HG02973 (cell line): Measurements from ENCODE around the gene UTP15.

Source experiments
- ATAC-seq: cut with Tn5 transposase; IDR thresholded peaks from one replicate; pipeline ENCODE4 v1.9.1; 2021; ENCODE audit warnings: moderate library complexity; ENCODE audit not compliant: unreplicated experiment

Gene UTP15

DNA sequence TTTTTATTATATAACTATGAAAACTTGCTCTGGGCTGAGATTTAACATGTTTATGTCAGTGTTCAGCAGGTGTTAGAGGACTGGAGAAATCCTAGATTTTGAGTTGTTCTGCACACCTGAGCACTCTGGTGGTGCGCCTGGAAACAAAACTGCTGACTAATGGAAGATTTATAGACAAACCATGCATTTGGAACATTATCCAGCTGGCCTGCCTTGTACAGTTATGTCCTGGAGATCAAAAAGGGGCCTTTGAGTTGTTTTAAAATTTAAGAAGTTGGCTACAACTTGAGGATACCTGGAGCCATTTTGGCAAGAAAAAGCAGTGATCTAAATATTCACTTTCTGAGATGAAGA is 54.8 kb downstream of the UTP15 start:
- no peak for ATAC-seq

GRCh38 chr5:73623060-73623459 is 57.5 kb downstream of the UTP15 start:
- no peak for ATAC-seq

- ATAC-seq, result no peak
Measured at GRCh38 chr5:73623901-73624404, 58.4 kb downstream of the UTP15 start.

DNA sequence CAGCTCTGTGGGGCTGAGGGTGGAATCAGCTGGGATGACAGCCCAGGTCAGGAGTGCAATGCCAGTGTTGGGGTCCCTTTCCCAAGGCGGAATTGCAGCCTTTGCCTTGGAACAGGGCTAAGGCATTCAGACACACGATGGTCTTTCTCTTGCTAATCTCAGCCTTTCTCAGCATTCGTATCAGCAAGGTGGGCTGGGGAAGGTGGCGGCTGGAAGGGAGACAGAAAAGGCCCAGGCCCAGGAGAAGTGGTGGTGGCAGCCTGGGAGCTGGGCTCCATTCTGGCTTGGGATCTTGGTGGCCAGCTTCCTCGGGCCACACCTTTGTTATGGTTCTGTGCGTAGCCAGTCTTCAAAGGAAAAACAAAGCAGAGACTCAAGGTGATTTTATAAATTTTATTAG is 59.3 kb downstream of the UTP15 start:
- ATAC-seq, result no peak

DNA sequence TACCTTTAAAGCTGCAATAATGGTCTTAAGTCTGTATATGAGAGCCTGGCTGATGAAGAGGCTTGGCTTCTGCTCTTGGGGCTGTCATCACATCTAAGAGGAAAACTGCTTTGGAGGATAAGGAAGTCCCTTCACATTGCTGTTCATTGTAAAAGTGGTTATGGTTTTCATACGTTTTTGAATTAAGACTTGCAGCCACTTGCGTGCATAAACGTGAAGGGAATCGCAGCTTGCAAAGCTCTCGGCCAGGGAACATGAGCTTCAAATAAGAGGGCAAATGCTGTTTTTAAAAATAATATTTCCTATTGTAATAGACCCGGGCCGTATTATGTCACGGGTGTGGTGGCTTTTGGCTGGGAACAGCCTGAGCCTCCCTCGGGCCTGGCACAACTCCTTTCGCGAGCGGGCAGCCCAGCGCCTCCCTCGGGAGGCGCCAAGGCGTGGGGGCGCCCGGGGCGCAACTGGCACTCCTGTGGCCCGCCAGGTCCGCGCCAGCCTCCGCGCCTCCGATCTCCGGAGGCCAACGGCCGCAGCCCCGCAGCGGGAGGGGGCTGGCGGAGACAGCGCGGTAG is 59.9 kb downstream of the UTP15 start:
- no peak for ATAC-seq

- no peak for ATAC-seq
Measured at GRCh38 chr5:73625944-73626811, 60.6 kb downstream of the UTP15 start, which contains the start of gene ARHGEF28. Gene ARHGEF28 (plus strand): TSS chr5:73626196. CDS start chr5:73684852, 58,656 bp downstream.

DNA sequence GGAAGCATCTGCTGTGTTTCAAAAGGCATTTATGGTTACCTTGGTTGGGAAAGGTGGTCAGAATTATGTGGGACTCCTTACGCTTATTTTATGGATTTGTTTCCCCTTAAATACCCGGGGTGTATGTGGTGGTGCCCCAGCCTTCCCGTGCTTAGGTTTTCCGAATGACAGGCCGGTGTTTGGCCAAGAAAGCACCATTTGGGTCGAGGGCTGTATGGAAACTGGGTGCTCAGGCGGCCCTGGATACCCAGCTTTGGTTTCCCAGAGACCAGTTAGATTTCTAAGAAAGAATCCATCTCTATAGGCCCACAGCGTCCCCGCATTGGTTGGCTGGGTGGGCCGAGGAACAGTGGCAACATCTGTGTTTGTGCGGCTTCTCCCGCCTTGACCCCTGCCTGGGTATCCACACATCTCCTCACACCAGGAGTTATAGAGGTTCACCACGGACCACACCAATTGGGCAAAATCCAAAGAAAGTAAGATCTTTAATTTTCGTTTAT is 61.3 kb downstream of the UTP15 start:
- ATAC-seq, result no peak

- no peak for ATAC-seq
Measured at GRCh38 chr5:73629456-73629855, 63.9 kb downstream of the UTP15 start.

DNA sequence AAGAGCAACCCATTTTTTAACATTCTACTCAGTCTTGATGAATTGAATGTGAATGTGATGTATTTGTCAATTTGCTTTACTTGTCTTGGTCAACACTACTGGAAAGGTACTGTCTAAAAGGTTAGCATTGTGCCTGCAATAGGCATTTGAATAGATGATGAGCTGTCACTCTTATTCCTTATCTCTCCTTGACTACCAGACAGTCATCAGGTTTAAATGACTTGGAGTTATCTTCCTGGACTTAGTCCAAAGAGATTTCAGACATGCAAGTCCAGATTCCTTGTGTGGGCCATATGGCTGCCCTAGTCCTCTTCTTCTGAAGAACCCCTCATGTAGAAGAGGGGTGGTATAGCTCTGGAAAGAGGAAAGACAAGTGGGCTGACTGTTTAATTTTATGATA is 65.2 kb downstream of the UTP15 start:
- ATAC-seq, result no peak

- no peak for ATAC-seq
Measured at GRCh38 chr5:73631500-73631899, 66.0 kb downstream of the UTP15 start.
